GM18861 (cell line): ENCODE data around the gene FYN.
A peak's percentile ranks its signal among the peaks of the same experiment; 100 is the strongest.

Source experiments
- ATAC-seq: cut with Tn5 transposase; IDR thresholded peaks from one replicate; pipeline ENCODE4 v1.9.1; 2021; ENCODE audit not compliant: unreplicated experiment

Gene FYN

DNA sequence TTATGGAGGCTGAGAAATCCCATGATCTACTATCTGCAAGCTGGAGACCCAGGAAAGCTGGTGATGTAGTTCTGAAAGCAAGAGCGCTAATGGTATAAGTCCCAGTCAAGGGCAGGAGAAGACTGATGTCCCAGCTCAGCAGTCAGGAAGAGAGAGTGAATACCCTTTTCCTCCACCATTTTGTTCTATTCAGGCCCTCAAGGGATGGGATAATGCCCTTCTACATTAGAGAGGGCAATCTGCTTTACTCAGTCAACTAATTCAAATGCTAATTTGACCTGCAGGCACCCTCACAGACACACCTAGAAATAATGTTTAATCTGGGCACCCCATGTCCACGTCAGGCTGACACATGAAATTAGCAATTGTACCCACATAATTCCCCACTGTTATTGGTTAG is 10.8 kb upstream of the FYN start:
- no peak for ATAC-seq

DNA sequence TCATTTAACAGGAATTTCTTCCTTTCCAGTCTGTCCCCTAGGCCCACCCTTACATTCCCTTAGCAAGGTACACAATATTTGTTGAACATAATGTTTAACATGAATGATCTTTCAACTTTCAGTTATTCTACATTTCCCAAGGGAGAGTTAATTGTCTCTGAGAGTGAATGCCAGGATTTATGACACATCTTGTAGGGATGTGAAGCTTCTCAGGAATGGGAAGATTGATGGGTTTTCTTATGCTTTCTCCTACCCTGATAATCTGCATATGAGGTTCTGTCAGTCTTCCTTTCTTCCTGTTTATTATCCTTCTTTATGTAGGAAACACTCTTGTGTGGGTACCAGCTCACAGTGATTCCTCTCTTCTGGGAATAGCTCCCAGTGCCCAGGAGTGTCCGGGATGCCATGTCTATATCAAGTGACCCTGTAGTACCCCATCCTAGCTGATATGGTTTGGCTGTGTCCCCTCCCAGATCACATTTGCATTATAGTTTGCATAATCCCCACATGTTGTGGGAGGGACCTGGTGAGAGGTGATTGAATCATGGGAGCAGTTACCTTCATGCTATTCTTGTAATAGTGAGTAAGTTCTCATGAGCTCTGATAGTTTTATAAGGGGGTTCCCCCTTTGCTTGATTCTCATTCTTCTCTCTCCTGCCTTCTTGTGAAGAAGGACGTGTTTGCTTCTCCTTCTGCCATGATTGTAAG is 7.1 kb upstream of the FYN start:
- no peak for ATAC-seq

GRCh38 chr6:111875741-111876140 is 2.5 kb upstream of the FYN start:
- no peak for ATAC-seq

DNA sequence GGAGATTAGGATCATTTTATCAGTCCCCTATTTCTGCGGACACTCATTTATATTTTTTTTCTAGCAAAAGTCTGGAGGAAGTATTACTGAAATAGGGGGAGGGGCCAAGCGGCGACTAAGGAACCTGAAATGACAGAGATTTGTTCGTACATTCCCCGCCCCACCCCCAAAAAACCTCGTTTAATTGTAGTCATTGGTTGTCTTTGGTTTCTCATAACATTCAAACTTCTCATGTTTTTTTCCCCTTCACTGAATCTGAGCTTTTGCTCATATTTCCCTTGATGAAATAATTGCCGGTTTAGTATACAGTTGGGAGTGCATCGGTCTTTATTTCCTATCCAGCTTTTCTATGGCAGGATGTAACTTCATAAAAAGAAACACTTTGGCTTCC is 768 bp upstream of the FYN start:
- no peak for ATAC-seq

GRCh38 chr6:111872401-111873177 is 663 bp downstream of the FYN start:
- ATAC-seq: peak; percentile 10

GRCh38 chr6:111871725-111872400 is 1.4 kb downstream of the FYN start:
- ATAC-seq: no peak

- no peak for ATAC-seq
These were observed 2.0 kb downstream of the FYN start for GRCh38 chr6:111871207-111871606.

DNA sequence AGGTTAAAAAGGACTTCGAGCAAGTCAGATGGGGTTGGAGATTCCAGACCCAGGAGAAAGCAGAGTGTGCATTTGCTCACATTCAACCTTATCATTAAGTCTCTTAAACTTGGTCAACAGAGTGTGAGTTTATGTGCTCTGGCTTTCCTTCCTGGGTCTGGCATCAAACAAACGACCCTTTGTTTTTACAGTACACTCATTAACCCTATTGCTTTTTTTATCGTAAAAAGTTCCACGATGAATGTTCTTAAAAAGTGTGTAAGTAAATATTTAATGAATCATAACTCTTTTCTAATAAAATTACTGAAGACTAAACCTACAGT is 2.5 kb downstream of the FYN start:
- no peak for ATAC-seq

DNA sequence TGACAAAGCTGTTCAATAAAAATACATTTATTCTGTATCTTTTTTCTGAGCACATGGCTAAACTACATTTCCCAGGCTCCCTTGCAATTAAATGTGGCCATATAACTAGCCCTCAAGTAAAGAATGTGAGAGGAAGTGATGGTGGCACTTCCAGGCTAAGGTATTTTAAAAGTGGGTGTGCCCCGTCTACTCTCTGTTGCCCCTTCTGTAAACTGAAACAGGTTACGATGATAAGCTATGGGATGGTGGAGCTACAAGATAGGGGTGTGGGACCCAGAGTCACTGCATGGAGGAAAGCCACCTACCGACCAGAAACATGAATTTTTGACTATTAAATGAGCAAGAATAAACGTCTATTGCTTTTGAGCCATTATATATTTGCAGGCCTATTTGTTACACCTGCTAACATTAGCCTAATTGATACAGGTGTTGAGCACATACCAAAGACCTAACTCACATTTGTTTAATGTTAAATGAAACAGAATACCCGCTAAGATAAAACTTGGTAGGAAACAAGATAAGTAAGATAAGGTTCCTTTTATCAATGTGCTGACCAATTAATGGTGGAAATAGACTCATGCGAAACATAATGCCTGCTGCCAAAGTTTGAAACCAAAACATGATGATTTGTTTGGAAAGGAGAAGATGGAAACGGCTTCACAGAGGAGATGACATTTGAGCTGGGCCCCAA is 3.1 kb downstream of the FYN start:
- ATAC-seq: no peak

- no peak for ATAC-seq
These were observed 6.4 kb downstream of the FYN start for GRCh38 chr6:111866857-111867256.

GRCh38 chr6:111865909-111866546 is 7.2 kb downstream of the FYN start:
- ATAC-seq: no peak

DNA sequence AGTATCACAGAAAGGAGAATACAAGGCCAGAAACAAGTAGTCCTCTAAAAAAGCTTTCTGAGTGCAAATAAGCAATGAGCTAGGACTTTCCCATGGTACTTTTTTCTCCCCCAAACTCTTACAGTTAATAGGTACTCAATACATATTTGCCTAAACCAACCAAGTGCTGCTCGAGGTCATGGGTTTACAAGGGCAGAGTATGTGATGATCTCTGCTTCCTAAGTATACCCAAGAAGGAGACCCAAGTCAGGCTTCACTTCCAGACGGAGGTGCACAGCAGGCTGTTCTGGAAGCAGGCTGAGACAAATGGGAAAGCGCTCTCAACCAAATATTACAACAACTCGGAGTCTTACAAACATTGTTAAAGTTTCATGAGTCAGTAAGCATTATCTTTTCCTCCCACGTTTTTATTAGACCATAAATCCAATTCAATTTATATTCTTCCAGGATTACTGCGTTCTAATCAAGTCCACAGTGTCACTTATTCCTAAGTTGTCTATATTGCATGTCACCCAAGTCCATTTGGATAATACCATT is 8.1 kb downstream of the FYN start:
- ATAC-seq: no peak

DNA sequence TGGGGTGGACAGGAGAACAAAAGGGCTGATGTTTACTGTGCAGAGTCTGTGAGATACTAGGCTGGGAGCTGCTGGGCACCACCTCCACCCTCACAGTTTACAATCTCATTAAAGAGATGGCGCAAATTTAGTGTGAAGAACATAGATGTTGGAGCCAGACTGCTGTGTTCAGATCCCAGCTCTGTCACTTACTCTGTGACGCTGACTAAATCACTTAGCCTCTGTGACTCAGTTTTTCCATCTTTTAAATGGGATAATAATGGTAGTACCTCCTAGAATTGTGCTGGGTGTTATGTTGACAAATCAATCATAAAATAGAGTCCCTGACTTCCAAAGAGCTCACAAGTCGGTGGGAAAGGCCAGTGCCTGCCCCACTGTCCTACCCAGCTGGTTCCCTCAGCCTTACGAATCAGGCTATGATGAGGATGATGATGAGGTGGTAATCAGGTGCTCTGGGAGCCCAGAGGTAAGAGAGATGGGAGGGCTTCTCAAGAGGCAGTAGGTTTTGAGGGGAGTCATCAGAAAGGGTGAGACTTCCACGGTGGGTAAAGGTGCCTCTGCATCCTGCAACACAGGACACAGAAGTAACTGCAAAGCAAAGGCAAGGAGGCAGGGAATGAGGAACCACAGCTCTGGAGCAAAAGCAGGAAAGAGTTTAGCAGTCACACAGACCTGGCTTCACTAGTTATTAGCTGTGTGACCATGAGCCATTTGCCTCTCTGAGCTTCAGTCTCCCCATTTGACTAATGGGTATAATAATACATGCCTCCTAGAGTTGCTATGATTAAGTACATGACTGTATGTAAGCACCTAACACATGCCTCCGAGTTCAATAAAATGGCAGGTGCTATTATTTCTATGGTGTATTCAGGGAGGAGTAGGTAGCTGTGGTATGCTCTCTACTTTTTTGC is 8.9 kb downstream of the FYN start:
- ATAC-seq: no peak

DNA sequence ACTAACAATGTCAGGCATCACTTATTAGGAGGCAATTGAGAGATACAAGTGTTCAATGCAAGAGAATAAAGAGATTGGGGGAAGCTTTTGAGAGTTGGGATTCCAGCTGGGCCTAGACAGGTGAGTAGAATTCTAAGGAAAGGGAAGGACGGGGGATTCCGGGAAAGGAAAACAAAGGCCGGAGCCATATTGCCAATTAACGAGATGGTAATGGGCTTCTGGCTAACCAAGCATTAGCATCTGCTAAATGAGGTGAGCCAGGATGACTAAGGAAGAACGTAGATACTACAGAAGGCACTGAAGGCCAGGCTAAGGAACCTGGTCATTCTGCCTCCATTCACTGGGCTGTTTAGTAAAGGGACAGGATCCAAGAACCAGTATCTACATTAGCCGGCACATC is 10.5 kb downstream of the FYN start:
- no peak for ATAC-seq

DNA sequence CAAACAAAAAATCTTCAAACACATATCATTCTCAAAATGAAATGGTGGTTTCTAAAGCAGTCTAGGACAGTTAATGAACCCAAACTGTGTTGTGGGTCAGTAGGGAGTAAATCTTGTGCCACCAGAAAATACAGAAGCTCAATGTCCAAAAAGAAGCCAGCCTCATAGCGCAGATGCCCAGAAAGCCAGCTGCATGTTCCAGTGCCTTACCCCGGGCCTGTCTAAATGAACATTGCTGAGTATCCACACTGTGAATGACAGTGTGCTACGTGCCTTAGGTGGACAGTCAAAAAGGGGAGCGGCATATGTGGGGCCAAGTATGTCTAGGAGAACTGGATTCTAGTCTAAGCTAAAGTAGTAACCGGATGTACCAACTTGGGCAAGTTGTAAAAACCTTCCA is 10.9 kb downstream of the FYN start:
- ATAC-seq: no peak

DNA sequence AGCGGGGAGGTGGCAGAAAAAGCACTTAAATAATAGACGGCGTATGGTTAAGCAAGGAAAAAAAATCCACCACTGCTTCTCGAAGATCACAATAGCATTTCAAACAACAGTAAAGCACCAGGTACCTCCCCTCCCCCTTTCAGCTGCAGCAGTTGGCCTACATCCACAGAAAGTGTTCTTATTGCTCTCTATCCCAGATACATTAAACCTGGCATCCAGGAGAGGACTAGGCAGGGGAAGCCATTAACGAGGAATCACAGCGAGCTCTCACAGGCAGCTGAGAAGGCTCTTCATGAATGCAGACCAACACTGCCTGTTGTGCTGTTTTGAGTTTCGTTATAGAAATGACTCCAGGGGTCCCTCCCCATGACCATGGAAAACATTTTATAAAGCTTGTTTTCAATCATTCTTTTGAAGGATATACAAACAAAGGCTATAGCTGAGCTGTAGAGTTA is 11.8 kb downstream of the FYN start:
- ATAC-seq: no peak

- ATAC-seq: no peak
These were observed 14.9 kb downstream of the FYN start for GRCh38 chr6:111858347-111858746.

DNA sequence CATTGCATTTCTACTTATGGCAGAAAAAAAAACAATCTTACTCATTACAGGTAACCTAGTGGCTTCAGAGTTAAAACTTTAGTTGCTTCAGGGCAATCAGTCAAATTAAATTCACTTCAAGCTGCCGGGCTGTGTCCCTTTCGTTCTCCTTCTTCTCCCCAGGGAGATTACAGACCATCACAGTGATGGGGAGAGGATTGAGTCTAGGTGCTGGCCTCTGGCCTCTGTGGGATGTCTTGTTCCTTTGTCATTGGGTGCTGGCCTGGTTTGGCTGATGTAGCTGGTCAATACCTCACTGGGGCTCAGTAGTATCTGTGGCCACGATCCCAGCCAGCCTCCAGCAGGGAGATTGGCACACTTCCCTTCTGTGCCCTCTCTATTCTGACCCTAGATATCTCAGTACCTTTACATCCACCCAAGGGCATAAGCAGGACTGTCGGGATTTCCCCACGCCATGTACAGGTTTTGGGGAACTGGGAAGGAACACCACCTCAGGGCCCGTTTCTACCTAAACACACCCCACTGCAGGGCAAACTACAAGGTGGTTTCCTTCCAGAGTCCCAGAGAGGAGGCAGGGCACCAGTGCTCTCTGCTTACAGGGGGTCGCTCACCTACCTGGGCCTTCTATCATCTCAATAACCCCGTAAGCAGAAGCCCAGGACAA is 15.4 kb downstream of the FYN start:
- ATAC-seq: no peak

DNA sequence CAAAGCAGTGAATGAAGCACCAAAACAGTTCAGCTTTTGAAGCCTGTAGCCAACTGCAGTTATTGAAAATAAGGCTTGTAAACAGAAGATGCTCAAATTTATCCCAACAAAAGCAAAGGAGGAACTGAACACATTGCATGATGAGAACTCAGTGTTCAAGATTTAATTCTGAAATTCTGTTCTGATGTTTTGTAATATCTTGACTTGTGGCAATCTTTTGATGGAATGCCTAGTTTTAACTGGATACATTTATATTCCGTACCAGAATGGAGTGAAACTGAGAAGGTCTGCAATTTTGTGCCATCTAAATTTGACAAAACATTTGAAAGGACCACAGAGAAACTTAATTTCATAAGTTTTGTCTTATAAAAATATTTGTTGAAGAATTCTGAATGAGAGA is 17.5 kb downstream of the FYN start:
- ATAC-seq: no peak
